Activated CD8-positive, alpha-beta memory T cell treated with anti-CD3 and anti-CD28 coated beads, Interleukin-2, amount 50 U/mL, for 4 hours (primary cell): ENCODE results near the gene PTGS2.
"Not testable (repeated sequence)": the region's sequence is repeated elsewhere in the genome, so short reads cannot be mapped to it uniquely, and the experiment has no call there.

ENCODE experiments used
- DNase-seq: peaks from one replicate; pipeline ENCODE4 v3.0.0-alpha.2; 2020

Gene PTGS2

DNA sequence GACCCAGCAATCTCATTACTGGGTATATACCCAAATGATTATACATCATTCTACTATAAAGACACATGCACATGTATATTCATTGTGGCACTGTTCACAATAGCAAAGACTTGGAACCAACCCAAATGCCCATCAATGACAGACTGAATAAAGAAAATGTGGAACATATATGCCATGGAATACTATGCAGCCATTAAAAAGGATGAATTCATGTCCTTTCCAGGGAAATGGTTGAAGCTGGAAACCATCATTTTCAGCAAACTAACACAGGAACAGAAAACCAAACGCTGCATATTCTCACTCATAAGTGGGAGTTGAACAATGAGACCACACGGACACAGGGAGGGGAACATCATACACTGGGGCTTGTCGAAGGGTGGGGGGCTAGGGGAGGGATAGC is 10.4 kb downstream of the PTGS2 start:
- DNase-seq, result not testable (repeated sequence)

DNA sequence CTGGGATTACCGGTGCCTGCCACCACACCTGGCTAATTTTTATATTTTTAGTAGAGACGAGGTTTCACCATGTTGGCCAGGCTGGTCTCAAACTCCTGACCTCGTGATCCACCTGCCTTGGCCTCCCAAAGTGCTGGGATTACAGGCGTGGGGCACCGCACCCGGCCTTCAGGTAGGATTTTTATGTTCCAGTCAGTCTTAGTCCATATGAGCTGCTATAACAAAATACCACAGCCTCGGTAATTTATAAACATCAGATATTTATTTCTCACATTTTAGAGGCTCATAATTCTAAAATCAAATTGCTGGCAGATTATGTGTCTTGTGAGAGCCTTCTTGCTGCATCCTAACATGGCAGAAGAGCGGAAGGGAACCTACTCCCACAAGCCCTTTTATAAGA is 16.0 kb downstream of the PTGS2 start:
- not testable (repeated sequence) for DNase-seq

- DNase-seq, result no peak
These were observed 17.5 kb downstream of the PTGS2 start for GRCh38 chr1:186662752-186663151.

DNA sequence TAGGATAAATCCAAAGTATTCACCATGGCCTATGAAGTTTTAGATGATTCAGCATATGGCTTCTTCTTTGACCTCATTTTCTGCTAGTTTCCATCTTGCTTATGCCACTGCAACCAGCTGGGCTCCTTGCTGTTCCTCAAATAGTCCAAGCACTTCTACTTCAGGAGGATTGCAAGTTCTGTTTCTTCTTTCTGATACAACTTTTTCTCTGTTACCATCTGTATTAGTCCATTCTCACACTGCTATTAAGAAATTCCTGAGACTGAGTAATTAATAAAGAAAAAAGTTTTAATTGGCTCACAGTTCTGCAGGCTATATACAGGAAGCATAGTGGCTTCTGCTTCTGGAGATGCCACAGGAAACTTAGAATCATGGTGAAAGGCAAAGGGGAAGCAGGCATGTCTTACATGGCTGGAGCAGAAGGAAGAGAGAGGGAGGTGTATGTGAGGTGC is 20.3 kb downstream of the PTGS2 start:
- DNase-seq, result no peak

DNA sequence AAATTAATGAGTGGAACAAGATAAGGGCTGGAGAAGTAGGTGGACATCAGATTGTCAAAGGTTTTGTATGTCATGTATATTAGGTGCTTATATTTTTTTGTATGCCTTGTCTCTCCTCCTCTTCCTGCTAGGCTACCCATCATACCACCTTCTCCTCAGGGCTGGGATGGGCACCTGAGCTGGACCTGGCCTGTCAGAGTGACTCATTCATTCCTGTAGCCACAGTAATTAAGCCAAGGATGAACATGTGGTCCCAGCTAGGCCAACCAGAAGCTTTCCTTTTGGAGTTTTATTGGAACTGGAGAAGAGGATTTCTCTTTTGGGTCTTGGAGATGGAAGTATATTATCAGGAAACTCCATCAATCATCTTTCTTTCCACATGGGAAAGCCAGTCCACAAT is 21.2 kb downstream of the PTGS2 start:
- DNase-seq, result no peak

GRCh38 chr1:186657481-186657880 is 22.7 kb downstream of the PTGS2 start:
- no peak for DNase-seq

GRCh38 chr1:186655876-186656275 is 24.3 kb downstream of the PTGS2 start:
- no peak for DNase-seq

GRCh38 chr1:186654741-186655140 is 25.5 kb downstream of the PTGS2 start:
- DNase-seq, result no peak

DNA sequence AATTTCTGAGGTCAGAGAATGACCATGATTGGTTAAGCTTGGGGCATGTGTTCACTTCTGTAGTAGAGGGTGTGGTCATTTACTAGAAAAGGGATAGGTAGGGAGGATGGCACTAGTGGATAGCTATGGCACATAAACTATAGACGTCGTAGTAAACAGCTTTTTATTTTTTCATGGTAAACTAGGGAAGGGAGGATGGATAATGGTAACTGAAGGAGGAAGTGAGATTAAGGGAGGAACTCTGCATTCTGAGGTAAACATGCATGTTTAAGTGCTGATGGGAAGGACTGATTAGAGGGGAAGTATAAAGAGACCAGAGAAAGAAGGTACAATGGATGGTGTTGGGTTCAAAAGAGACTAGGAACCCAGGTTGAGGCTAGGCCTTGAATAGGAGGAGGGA is 26.9 kb downstream of the PTGS2 start:
- DNase-seq, result no peak

DNA sequence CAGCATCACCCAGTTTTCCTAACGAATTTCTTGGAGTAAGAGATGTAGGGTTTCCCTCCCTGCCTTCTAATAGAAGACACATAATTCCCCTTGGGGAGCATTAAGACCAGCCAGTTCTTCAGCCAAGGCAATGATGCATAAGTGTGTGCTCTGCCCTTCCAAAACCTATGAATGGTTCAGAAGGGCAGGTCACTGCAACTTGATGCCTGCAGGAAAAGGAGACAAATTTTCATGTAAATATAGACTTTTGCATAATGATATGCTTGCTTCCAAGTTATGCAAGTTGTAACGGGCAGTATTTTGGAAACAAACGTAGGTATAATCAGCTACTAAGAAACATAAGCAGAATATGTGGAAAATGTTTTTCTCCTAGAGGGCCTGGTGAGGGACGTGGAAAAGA is 31.6 kb downstream of the PTGS2 start:
- no peak for DNase-seq

DNA sequence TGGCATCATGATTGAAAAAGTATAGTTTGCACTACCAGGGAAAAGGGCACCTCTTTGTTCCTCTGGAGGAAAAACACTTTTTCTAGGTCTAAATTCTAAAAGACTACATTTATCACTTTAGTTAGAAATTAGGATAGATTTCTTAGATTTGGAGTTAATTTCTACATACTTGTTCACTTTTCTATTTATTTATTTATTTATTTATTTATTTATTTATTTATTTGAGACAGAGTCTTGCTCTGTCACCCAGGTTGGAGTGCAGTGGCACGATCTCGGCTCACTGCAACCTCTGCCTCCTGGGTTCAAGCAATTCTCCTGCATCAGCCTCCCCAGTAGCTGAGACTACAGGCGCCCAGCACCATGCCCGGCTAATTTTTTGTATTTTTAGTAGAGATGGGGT is 32.2 kb downstream of the PTGS2 start:
- not testable (repeated sequence) for DNase-seq

DNA sequence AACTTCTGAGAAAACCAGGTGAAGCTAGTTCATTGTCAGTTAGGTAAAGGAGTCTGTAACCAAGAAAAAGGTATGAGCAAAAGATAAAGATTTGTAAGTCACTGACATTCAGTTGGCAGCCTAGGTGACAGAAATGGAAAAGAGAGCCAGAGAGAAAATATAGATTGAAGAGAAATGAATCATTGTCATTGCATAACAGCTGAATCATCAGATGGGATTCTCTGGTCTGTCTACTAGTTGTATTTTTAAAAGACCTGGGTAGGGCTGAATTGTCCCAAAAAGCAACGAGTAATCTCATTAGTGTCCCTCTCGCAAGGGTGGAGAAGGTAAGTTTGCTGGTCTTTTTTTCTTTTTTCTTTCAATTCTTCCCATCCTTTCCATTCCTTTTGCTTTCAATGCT is 36.6 kb downstream of the PTGS2 start:
- no peak for DNase-seq

- DNase-seq, result not testable (repeated sequence)
These were observed 42.7 kb downstream of the PTGS2 start for GRCh38 chr1:186637567-186637966.

GRCh38 chr1:186636786-186637185 is 43.4 kb downstream of the PTGS2 start:
- DNase-seq, result no peak

- no peak for DNase-seq
These were observed 45.7 kb downstream of the PTGS2 start for GRCh38 chr1:186634511-186634910.

DNA sequence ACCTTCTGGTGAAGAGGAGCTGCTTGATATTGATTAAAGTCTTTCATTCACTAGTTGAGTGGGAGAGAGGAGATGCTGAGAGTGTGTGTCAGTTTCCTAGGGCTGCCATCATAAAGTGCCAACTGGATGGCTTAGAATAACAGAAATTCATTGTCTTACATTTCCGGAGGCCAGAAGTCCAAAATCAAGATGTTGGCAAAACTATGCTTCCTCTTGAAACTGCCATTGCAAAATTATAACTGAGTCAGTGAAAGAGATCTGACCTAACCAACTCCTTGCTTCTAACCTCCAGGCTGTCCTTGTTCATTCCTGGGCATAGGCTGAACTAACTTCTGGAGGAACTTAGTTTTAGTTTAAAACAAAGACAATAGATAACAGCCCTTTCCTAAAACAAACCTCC is 47.1 kb downstream of the PTGS2 start:
- no peak for DNase-seq

DNA sequence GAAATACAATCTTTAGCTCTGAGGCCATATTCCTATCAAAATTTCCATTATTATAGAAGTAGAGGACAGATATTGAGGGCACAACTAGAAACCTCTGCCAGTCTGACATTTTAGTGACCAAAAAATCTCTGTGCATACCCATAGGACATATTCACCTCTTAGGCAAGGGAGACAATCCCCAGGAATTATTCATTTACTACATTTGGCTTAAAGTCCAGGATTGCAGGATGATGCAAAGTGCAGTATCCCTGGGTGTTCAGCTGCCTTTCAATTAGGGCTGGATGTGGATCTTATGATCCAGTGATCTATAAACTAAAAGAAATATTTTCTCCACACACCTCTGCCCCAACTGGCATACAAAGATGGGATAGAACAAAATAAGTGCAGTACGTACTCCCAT is 50.9 kb downstream of the PTGS2 start:
- DNase-seq, result no peak

- DNase-seq, result no peak
These were observed 51.3 kb downstream of the PTGS2 start for GRCh38 chr1:186628910-186629309.

DNA sequence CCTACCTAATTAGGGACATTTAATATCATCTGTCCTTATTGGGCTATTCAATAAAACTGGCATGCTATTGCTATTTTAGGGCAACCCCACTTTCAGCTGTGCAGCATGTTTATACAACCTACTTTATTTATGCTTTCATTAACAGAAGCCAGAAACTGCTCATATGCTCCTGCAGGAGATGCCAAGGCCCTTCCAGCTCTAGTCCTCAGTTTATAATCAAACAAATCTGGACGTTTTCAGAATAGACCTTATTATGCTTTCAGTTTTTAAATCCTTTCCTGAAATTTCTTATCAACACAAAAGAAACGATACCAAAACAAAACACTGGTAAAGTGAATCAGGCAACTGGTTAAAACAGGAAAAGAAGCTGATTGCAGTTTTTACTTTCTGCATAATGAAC is 53.2 kb downstream of the PTGS2 start:
- no peak for DNase-seq

GRCh38 chr1:186626356-186626932 is 53.8 kb downstream of the PTGS2 start:
- DNase-seq, result no peak

DNA sequence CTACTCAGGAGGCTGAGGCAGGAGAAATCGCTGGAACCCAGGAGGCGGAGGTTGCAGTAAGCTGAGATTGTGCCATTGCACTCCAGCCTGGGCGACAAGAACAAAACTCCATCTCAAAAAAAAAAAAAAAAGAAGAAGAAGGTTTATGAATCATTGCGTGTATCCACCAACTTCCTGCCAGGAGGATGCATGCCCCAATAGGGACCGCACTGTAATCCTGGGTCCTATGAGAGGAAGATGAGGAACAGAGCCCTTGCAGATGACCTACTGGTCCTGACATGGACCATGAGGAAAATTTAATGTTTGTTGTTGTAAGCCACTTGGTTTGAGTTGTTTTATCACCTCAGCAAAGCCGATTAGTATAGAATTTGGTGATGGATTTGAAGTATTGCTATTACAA is 56.7 kb downstream of the PTGS2 start:
- no peak for DNase-seq
